ENCODE results near the gene BCL2.

GRCh38 chr18:63073481-63073880 lies 246.1 kb downstream of the BCL2 start:
- TF ChIP-seq, protein P1, sequence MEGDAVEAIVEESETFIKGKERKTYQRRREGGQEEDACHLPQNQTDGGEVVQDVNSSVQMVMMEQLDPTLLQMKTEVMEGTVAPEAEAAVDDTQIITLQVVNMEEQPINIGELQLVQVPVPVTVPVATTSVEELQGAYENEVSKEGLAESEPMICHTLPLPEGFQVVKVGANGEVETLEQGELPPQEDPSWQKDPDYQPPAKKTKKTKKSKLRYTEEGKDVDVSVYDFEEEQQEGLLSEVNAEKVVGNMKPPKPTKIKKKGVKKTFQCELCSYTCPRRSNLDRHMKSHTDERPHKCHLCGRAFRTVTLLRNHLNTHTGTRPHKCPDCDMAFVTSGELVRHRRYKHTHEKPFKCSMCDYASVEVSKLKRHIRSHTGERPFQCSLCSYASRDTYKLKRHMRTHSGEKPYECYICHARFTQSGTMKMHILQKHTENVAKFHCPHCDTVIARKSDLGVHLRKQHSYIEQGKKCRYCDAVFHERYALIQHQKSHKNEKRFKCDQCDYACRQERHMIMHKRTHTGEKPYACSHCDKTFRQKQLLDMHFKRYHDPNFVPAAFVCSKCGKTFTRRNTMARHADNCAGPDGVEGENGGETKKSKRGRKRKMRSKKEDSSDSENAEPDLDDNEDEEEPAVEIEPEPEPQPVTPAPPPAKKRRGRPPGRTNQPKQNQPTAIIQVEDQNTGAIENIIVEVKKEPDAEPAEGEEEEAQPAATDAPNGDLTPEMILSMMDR (IDR thresholded peaks at IDR 0.05) = no peak
- TF ChIP-seq EP300 (IDR thresholded peaks at IDR 0.05) (no peak), POLR2A (IDR thresholded peaks at IDR 0.05) (no peak), POLR2AphosphoS5 (IDR thresholded peaks at IDR 0.05) (no peak)

Data from sigmoid colon (tissue), 4 donors.